GM18508 (cell line): ENCODE data around the gene BCL7A.

Experiments
- ATAC-seq: cut with Tn5 transposase; IDR thresholded peaks from one replicate; pipeline ENCODE4 v1.9.1; 2021; ENCODE audit warnings: moderate number of reproducible peaks; ENCODE audit not compliant: insufficient read depth, unreplicated experiment

BCL7A gene

GRCh38 chr12:122111089-122111641 is 89.5 kb downstream of the BCL7A start:
- ATAC-seq, result no peak
